ENCODE results near the gene LIMS2. TPM values are rescaled to one million over a fixed set of nuclear protein-coding genes. Genes with fewer than 3 reads are reported as not detected.

LIMS2 gene
- total and polyA plus RNA-seq, 5 experiments from 2014 or later, result 3.4 to 12.5 (median 10.1) TPM

DNA sequence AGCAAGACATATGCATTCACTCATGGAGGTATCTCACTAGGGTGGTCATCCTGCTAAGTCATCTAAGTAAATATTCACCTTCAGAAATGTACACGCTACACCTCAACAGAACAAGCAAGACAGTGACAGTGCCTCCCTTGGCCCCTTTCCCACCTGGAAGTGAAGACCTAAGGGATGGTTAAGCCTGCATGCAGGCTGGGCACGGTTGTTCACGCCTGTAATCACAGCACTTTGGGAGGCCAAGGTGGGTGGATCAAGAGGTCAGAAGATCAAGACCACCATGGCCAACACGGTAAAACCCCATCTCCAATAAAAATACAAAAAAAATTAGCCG lies 4.4 kb downstream of the LIMS2 start:
- peaks cover 0 to 3% (median 0%) of the 10 kb centered on the region in 3 donors for H3K36me3 Mint-ChIP-seq
- POLR2A ChIA-PET, result no interaction called here
- H3K4me3 Mint-ChIP-seq, result no peak overlapping the region
- H3K27me3 Mint-ChIP-seq, result peaks cover 23 to 67% (median 51%) of the 10 kb centered on the region in 5 donors
- H3K27ac Mint-ChIP-seq, result no peak overlapping the region
- peaks cover 0 to 2% (median 0%) of the 10 kb centered on the region in 9 donors for H3K9me3 Mint-ChIP-seq
- peaks cover 4 to 17% (median 7%) of the 10 kb centered on the region in 4 donors for H3K4me1 Mint-ChIP-seq
- ATAC-seq (no peak), DNase-seq (no peak)

DNA sequence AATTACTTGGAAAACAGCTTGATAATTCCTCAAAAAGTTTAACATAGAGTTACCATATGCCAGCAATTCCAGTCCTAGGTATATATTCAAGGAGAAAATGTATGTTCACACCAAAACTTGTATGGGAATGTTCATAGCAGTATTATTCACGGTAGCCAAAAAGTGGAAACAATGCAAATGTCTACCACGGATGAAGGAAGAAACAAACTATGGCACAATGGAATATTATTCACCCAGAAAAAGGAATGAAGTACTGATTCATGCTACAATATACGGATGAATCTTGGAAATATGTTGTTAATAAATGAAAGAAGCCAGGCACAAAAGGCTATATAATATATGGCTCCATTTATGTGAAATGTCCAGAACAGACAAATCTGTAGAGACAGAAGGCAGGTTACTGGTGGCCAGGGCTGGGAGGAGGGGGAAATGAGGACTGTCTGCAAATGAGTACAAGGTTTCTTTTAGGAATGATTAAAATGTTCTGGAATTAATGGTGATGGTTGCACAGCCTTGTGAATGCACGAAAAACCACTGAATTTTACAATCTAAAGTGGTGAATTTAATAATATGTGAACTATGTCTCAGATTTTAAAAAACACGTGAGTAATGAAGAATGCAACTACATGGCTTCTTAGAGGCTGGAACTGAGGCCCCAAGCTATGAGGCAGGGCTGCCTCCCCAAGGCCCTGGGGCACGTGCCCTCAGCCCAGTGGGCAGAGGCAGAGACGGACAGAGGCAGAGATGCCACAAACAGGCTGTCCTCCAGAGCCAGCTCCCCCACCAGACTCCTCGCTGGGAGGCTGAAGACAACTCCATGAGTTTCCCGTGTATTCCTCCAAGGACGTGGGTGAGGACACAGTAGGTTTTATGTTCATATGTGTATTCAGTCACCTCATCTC lies 5.0 kb downstream of the LIMS2 start:
- no peak for ATAC-seq
- peaks cover 21 to 70% (median 54%) of the 10 kb centered on the region in 5 donors for H3K27me3 Mint-ChIP-seq
- POLR2A ChIA-PET, result no interaction called here
- no peak for DNase-seq
- peaks cover 0 to 2% (median 0%) of the 10 kb centered on the region in 9 donors for H3K9me3 Mint-ChIP-seq
- H3K27ac Mint-ChIP-seq, result no peak overlapping the region
- H3K4me3 Mint-ChIP-seq, result no peak overlapping the region
- peaks cover 0 to 3% (median 0%) of the 10 kb centered on the region in 3 donors for H3K36me3 Mint-ChIP-seq
- H3K4me1 Mint-ChIP-seq, result peaks cover 3 to 12% (median 4%) of the 10 kb centered on the region in 4 donors

DNA sequence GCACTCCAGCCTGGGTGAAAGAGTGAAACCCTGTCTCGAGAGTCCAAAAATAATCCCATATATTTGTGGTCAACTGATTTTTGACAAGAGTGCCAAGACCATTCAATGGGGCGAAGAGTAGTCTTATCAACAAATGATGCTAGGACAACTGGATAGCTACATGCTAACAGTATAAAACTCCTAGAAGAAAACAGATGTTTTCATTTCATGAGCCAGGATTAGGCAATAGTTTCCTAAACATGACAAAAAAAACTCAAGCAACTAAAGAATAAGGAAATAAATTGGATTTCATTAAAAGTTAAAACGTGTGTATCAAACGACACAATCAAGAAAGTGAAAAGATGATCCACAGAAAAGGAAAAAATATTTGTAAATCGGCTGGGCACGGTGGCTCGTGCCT lies 6.3 kb downstream of the LIMS2 start:
- ATAC-seq, result no peak
- DNase-seq, result no peak
- Mint-ChIP-seq H3K4me1 (peaks cover 0 to 6% (median under 1%) of the 10 kb centered on the region in 4 donors), H3K27me3 (peaks cover 23 to 69% (median 56%) of the 10 kb centered on the region in 5 donors), H3K9me3 (peaks cover 0 to 2% (median 0%) of the 10 kb centered on the region in 9 donors), H3K4me3 (no peak overlapping the region), H3K36me3 (no peaks in the 10 kb centered on the region), H3K27ac (no peak overlapping the region)
- POLR2A ChIA-PET, result no interaction called here

DNA sequence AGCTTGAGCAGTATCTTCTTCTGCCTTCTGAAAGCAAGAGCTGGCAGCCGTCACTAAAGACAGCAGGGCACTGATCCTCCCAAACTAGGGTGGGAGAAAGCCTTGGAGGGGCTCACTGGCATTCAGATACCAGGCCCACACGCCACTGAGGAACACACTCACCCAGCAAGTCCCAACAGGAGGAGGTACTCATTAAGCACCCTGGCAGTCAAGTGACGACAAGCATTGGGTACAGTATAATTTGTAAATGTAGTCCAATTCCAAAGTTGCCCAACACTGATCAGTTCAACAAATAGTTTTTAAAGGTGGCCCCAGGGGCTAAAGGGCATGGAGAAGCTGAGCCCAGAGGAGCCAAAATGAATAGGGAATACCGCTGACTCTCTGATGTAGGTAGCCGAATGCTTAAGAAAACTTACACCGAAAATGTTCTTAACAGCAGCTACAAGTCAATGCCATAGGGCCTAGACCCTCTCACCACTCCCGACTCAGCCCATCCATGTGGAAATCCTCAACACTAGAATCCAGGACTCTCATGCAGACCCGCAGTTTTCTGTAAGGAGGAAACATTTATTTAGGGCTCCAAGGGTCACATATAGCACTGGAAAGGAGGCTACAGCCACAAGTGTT lies 9.9 kb downstream of the LIMS2 start:
- H3K4me1 Mint-ChIP-seq, result peaks cover 0 to 7% (median 3%) of the 10 kb centered on the region in 4 donors
- H3K36me3 Mint-ChIP-seq, result peaks cover 0 to 3% (median 0%) of the 10 kb centered on the region in 3 donors
- DNase-seq (no peak), ATAC-seq (no peak)
- no peak overlapping the region for H3K4me3 Mint-ChIP-seq
- no peak overlapping the region for H3K27ac Mint-ChIP-seq
- H3K9me3 Mint-ChIP-seq, result peaks cover 0 to 2% (median 0%) of the 10 kb centered on the region in 9 donors
- H3K27me3 Mint-ChIP-seq, result peaks cover 30 to 69% (median 50%) of the 10 kb centered on the region in 5 donors
- POLR2A ChIA-PET, result interaction anchor here (0.6 kb wide), 1 partner anchor 43 kb away, joined by 3 read pairs; no protein-coding TSS in a partner anchor

DNA sequence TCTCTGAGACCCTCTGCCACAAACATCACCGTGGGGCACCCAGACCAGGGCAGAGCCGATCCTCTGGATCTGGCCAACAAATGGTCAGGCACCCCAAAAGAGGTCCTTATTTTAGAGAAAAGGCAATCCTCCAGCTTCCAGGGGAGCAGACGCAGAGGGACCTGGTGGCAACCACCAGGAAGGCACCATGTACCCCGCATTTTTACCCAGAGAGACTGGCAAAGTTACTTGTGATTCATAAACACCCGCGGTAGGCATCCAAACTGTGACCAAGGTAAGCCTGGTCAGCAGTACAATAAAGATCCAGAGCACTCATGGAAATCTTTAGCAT lies 10.5 kb downstream of the LIMS2 start:
- POLR2A ChIA-PET, result no interaction called here
- H3K4me3 Mint-ChIP-seq, result no peak overlapping the region
- ATAC-seq (no peak), DNase-seq (no peak)
- peaks cover 0 to 7% (median 3%) of the 10 kb centered on the region in 4 donors for H3K4me1 Mint-ChIP-seq
- H3K27ac Mint-ChIP-seq, result peak overlapping the region in 1 of 10 donors; percentile 24
- H3K9me3 Mint-ChIP-seq, result peaks cover 0 to 2% (median 0%) of the 10 kb centered on the region in 9 donors
- peaks cover 28 to 67% (median 46%) of the 10 kb centered on the region in 5 donors for H3K27me3 Mint-ChIP-seq
- peaks cover 0 to 3% (median 0%) of the 10 kb centered on the region in 3 donors for H3K36me3 Mint-ChIP-seq

DNA sequence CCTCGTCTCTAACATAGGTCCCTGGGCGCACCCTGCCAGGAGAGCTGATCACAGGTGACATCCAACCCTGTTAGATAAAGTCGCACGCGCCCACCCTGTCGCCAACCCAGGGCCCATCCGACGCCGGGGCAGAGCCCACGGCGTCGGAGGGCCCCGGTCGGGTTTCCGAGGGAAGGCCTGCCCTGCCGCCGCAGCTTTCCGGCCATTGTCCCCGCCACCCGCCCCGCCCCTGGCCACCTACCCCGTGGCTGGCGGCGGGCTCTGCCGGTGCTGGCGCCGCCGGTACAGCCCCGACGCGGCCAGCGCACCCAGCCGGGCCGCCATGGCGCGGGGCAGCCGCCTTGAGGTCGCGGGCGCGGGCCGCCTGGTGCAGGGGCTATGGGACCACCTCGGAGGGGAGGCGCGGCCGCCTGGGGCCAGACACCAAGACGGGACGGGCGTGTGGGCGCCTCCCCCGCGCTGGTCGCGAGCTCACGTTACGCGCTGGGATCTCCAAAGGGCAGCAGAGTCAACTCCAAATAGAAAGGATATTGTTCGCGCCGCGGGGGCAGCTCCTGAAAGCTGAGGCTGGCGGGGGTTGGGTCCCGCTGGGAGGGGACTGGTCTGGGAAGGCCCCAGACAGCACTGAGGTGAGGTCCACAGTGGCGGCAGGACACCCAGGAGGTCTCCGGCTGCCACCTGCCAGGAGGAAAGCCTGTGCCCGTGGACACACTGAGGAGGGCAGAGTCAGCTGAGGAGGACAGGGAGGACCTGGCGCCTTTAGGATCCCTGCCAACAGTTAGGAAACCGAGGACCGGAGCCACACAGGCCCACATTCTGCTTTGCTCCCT lies 11.1 kb downstream of the LIMS2 start:
- Mint-ChIP-seq H3K27me3 (peaks cover 26 to 68% (median 44%) of the 10 kb centered on the region in 5 donors), H3K4me3 (no peak overlapping the region), H3K36me3 (peaks cover 0 to 3% (median 0%) of the 10 kb centered on the region in 3 donors), H3K4me1 (peaks cover 0 to 7% (median 3%) of the 10 kb centered on the region in 4 donors), H3K27ac (no peak overlapping the region), H3K9me3 (no peaks in the 10 kb centered on the region)
- DNase-seq (peak in 1 of 10 donors; percentile 51), ATAC-seq (no peak)
- POLR2A ChIA-PET, result no interaction called here

DNA sequence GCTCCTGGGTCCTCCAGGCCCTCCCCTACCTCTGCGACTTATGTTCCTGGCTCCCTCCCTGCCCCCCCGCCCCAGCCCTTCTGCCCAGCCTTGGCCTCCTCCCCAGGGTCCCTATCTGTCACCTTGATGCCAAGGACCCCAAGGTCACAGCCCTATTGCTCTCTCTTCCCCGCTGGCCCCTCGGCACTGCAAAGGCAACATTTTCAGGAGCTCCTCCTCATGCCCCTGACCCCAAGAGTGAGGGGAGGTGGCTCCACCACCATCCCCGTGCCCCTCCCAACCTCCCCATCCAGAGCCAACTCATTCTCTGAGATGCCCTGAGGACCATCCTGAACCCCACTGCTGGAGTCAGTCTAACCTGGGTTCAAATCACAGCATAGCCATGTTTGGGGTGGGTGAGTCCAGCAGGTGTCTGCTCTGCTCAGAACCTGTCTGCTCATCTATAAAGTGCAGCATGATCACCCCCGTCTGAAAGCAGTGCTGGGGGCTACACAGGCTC lies 11.7 kb downstream of the LIMS2 start:
- peaks cover 0 to 3% (median 0%) of the 10 kb centered on the region in 3 donors for H3K36me3 Mint-ChIP-seq
- POLR2A ChIA-PET, result no interaction called here
- H3K4me3 Mint-ChIP-seq, result no peak overlapping the region
- H3K4me1 Mint-ChIP-seq, result peaks cover 0 to 7% (median 3%) of the 10 kb centered on the region in 4 donors
- H3K9me3 Mint-ChIP-seq, result no peaks in the 10 kb centered on the region
- no peak for DNase-seq
- H3K27ac Mint-ChIP-seq, result no peak overlapping the region
- peaks cover 23 to 68% (median 44%) of the 10 kb centered on the region in 5 donors for H3K27me3 Mint-ChIP-seq
- ATAC-seq, result no peak

DNA sequence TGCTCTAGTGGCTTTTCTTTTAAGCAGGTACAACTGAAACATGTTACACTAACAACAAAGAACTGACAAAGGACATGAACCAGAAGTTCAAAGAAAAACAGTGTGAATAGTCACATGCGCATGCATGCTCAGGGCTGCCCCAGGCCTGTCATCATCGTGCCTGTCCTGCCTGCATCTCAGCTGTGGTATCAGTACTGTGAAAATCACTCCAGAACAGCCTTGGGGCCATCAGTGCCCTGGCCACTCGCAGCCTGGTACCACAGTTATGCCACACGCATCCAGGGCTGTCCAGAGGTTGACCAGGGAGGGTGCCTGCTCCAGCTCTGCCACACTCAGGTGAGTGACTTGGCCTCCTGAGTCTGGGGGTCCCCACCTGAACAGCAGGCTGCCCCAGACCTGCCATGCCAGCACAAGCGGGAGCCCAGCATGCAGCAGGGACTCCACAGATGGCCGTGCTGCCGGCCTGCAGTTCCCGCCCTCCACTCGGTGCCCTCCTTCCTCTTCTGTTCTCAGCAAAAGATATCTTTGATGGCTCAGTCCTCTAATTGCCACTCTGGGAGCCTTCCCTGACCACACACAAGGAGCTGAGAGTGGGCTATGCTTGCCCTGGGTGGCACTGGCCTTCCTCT lies 12.3 kb downstream of the LIMS2 start:
- no peak overlapping the region for H3K4me3 Mint-ChIP-seq
- peaks cover 0 to 7% (median 3%) of the 10 kb centered on the region in 4 donors for H3K4me1 Mint-ChIP-seq
- peaks cover 0 to 3% (median 0%) of the 10 kb centered on the region in 3 donors for H3K36me3 Mint-ChIP-seq
- ATAC-seq (no peak), DNase-seq (peak in 1 of 10 donors; percentile 56)
- no peaks in the 10 kb centered on the region for H3K9me3 Mint-ChIP-seq
- POLR2A ChIA-PET, result no interaction called here
- peaks cover 23 to 68% (median 45%) of the 10 kb centered on the region in 5 donors for H3K27me3 Mint-ChIP-seq
- no peak overlapping the region for H3K27ac Mint-ChIP-seq

DNA sequence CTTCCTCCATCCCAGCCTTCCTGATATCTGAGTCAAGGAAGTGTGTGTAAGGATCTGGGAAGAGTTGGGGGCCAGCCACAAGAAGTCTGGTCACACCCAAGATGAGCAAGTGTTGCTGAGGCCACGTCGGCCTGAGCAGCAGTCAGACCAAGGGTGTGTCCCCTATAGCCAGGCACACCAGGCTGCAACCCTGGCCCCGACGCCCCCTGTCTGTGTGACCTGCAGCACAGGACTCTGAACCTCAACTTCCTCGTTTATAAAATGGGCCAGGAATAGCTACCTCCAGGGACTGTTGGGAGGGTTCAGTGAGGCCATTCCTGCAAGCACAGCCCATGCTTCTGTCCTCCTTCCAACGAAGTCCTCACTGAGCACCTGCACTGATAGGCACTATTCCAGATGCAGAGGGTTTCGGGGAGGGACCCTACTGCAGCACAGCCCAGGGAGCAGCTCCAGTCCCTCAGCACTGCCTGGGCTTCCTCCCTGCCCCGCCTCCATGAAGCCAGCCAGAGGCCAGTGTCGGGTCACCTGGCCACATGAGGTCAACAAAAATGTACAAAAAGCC lies 13.3 kb downstream of the LIMS2 start:
- Mint-ChIP-seq H3K27me3 (peaks cover 23 to 68% (median 45%) of the 10 kb centered on the region in 5 donors), H3K4me3 (no peak overlapping the region), H3K9me3 (no peaks in the 10 kb centered on the region)

DNA sequence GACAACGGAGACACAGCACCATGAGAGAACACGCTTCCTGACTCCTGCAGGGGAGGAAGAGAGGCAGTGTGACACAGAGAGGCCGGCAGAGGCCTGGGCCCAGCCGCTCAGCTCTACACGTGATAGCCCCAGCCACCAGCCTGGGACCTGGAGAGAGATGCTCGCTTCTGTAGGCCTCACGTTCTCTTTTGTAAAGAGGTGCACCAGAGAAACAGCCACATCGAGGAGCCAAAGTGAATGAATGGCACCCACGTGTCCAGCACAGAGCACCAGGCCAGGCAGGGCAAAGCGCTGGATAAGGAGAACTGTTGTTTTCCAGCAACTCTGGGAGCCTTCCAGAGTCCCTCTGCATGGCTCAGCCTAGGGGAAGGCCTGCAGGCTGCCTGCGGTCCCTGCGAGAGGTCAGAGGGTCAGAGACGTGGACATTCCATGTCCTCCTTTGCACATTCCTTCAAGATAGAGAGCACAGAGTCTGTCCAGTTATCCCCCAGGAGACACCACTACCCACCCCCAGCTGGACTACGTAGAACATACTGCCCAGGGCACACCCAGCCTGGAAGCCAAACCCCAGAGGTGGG lies 14.2 kb downstream of the LIMS2 start:
- POLR2A ChIA-PET, result no interaction called here
- Mint-ChIP-seq H3K27ac (no peak overlapping the region), H3K9me3 (no peaks in the 10 kb centered on the region), H3K27me3 (peaks cover 19 to 61% (median 39%) of the 10 kb centered on the region in 5 donors), H3K4me1 (peaks cover 0 to 7% (median 3%) of the 10 kb centered on the region in 4 donors), H3K36me3 (peaks cover 0 to 3% (median 0%) of the 10 kb centered on the region in 3 donors), H3K4me3 (no peak overlapping the region)
- DNase-seq (no peak), ATAC-seq (no peak)

More for the DNA sequence above, 13.3 kb downstream of the LIMS2 start:
- peaks cover 0 to 3% (median 0%) of the 10 kb centered on the region in 3 donors for H3K36me3 Mint-ChIP-seq
- ATAC-seq, result no peak
- H3K27ac Mint-ChIP-seq, result no peak overlapping the region
- POLR2A ChIA-PET, result no interaction called here
- peak in 1 of 10 donors; percentile 49 for DNase-seq
- H3K4me1 Mint-ChIP-seq, result peaks cover 0 to 7% (median 3%) of the 10 kb centered on the region in 4 donors

DNA sequence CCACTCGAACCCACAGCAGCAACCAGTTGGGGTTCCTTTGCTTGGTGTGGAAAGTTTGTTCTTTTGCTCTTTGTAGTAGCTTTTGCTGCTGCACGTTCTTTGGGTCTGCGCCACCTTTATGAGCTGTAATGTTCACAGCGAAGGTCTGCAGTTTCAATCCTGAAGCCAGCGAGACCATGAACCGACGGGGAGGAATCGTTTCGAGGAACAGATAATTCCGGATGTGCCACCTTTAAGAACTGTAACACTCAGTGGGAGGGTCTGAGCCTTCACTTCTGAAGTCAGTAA lies 15.1 kb downstream of the LIMS2 start:
- Mint-ChIP-seq H3K9me3 (no peaks in the 10 kb centered on the region), H3K27ac (no peak overlapping the region), H3K4me3 (no peak overlapping the region), H3K4me1 (peaks cover 0 to 7% (median 3%) of the 10 kb centered on the region in 4 donors), H3K27me3 (peaks cover 17 to 52% (median 34%) of the 10 kb centered on the region in 5 donors), H3K36me3 (peaks cover 0 to 3% (median 0%) of the 10 kb centered on the region in 3 donors)
- no peak for DNase-seq
- ATAC-seq, result no peak
- POLR2A ChIA-PET, result no interaction called here
